ENCODE measurements around the gene SLC16A13.

GRCh38 chr17:7041607-7042500 is 6.0 kb downstream of the SLC16A13 start:
- TF ChIP-seq, protein P1, sequence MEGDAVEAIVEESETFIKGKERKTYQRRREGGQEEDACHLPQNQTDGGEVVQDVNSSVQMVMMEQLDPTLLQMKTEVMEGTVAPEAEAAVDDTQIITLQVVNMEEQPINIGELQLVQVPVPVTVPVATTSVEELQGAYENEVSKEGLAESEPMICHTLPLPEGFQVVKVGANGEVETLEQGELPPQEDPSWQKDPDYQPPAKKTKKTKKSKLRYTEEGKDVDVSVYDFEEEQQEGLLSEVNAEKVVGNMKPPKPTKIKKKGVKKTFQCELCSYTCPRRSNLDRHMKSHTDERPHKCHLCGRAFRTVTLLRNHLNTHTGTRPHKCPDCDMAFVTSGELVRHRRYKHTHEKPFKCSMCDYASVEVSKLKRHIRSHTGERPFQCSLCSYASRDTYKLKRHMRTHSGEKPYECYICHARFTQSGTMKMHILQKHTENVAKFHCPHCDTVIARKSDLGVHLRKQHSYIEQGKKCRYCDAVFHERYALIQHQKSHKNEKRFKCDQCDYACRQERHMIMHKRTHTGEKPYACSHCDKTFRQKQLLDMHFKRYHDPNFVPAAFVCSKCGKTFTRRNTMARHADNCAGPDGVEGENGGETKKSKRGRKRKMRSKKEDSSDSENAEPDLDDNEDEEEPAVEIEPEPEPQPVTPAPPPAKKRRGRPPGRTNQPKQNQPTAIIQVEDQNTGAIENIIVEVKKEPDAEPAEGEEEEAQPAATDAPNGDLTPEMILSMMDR (IDR thresholded peaks at IDR 0.05): no peak
- no peak for TF ChIP-seq EP300 (IDR thresholded peaks at IDR 0.05)

All from gastroesophageal sphincter (tissue), 3 donors.